DMS 273 treated with DMSO at 0.1 percent for 48 hours (cell line): ENCODE results near the gene ARHGAP26.
"Not testable (repeated sequence)": the region's sequence is repeated elsewhere in the genome, so short reads cannot be mapped to it uniquely, and the experiment has no call there.

Experiments
- DNase-seq: peaks from one replicate; lab custom pipeline; 2025; lab: John Stamatoyannopoulos, UW

Gene ARHGAP26

GRCh38 chr5:142982821-142983200 lies 212.6 kb downstream of the ARHGAP26 start:
- no peak for DNase-seq

GRCh38 chr5:142984011-142984410 lies 213.8 kb downstream of the ARHGAP26 start:
- DNase-seq, result no peak

GRCh38 chr5:142984525-142984924 lies 214.3 kb downstream of the ARHGAP26 start:
- DNase-seq, result no peak

- DNase-seq, result not testable (repeated sequence)
Observed at GRCh38 chr5:142989270-142989669, 219.1 kb downstream of the ARHGAP26 start.

- not testable (repeated sequence) for DNase-seq
Observed at GRCh38 chr5:142990073-142990472, 219.9 kb downstream of the ARHGAP26 start.

GRCh38 chr5:142994218-142994617 lies 224.0 kb downstream of the ARHGAP26 start:
- no peak for DNase-seq

GRCh38 chr5:142995621-142996020 lies 225.4 kb downstream of the ARHGAP26 start:
- DNase-seq, result not testable (repeated sequence)

GRCh38 chr5:142997591-142997990 lies 227.4 kb downstream of the ARHGAP26 start:
- no peak for DNase-seq

- DNase-seq, result no peak
Observed at GRCh38 chr5:142998316-142999020, 228.3 kb downstream of the ARHGAP26 start.

- not testable (repeated sequence) for DNase-seq
Observed at GRCh38 chr5:143000551-143000950, 230.4 kb downstream of the ARHGAP26 start.

GRCh38 chr5:143001764-143002351 lies 231.7 kb downstream of the ARHGAP26 start:
- DNase-seq, result no peak

GRCh38 chr5:143002459-143003327 lies 232.5 kb downstream of the ARHGAP26 start:
- DNase-seq, result no peak

- no peak for DNase-seq
Observed at GRCh38 chr5:143003328-143003636, 233.1 kb downstream of the ARHGAP26 start.

- DNase-seq, result no peak
Observed at GRCh38 chr5:143004361-143005145, 234.4 kb downstream of the ARHGAP26 start.

GRCh38 chr5:143006501-143006900 lies 236.3 kb downstream of the ARHGAP26 start:
- no peak for DNase-seq

GRCh38 chr5:143008032-143008431 lies 237.9 kb downstream of the ARHGAP26 start:
- no peak for DNase-seq

GRCh38 chr5:143008809-143009521 lies 238.8 kb downstream of the ARHGAP26 start:
- peak; percentile 69 for DNase-seq

- peak; percentile 96 for DNase-seq
Observed at GRCh38 chr5:143010351-143010750, 240.2 kb downstream of the ARHGAP26 start.

- no peak for DNase-seq
Observed at GRCh38 chr5:143011585-143011984, 241.4 kb downstream of the ARHGAP26 start.

- DNase-seq, result no peak
Observed at GRCh38 chr5:143013176-143013891, 243.2 kb downstream of the ARHGAP26 start.
